HG02840 (cell line): ENCODE measurements around the gene WDR20.
"Not testable (repeated sequence)": the region's sequence is repeated elsewhere in the genome, so short reads cannot be mapped to it uniquely, and the experiment has no call there.

Source experiments
- ATAC-seq: cut with Tn5 transposase; IDR thresholded peaks from one replicate; pipeline ENCODE4 v1.9.1; 2021; ENCODE audit warnings: mild to moderate bottlenecking, moderate library complexity, moderate number of reproducible peaks; ENCODE audit not compliant: unreplicated experiment, low FRiP score

Gene WDR20

GRCh38 chr14:102139286-102140026, at the start of gene WDR20:
WDR20 (plus strand) TSS chr14:102139897; CDS start chr14:102139924, 27 bp downstream.
- peak; percentile 96 for ATAC-seq

GRCh38 chr14:102090713-102091112, 49.0 kb upstream of the WDR20 start:
- ATAC-seq, result no peak

GRCh38 chr14:102092806-102093205, 46.9 kb upstream of the WDR20 start:
- no peak for ATAC-seq

- no peak for ATAC-seq
Measured at GRCh38 chr14:102094101-102094500, 45.6 kb upstream of the WDR20 start.

GRCh38 chr14:102095231-102095870, 44.3 kb upstream of the WDR20 start:
- no peak for ATAC-seq

- ATAC-seq, result no peak
Measured at GRCh38 chr14:102095871-102096568, 43.7 kb upstream of the WDR20 start.

GRCh38 chr14:102096569-102097188, 43.0 kb upstream of the WDR20 start:
- no peak for ATAC-seq

GRCh38 chr14:102097441-102098135, 42.1 kb upstream of the WDR20 start:
- no peak for ATAC-seq

- no peak for ATAC-seq
Measured at GRCh38 chr14:102103062-102103695, 36.5 kb upstream of the WDR20 start.

GRCh38 chr14:102105369-102105768, 34.3 kb upstream of the WDR20 start:
- ATAC-seq, result no peak

- not testable (repeated sequence) for ATAC-seq
Measured at GRCh38 chr14:102109332-102109731, 30.4 kb upstream of the WDR20 start.

- ATAC-seq, result no peak
Measured at GRCh38 chr14:102111101-102111500, 28.6 kb upstream of the WDR20 start.

- no peak for ATAC-seq
Measured at GRCh38 chr14:102116361-102117180, 23.1 kb upstream of the WDR20 start.

GRCh38 chr14:102117852-102118251, 21.8 kb upstream of the WDR20 start:
- no peak for ATAC-seq

- ATAC-seq, result no peak
Measured at GRCh38 chr14:102120888-102121287, 18.8 kb upstream of the WDR20 start.

- ATAC-seq, result no peak
Measured at GRCh38 chr14:102121567-102121966, 18.1 kb upstream of the WDR20 start.

- no peak for ATAC-seq
Measured at GRCh38 chr14:102124419-102124818, 15.3 kb upstream of the WDR20 start.

GRCh38 chr14:102125546-102125945, 14.2 kb upstream of the WDR20 start:
- no peak for ATAC-seq

GRCh38 chr14:102126807-102127455, 12.8 kb upstream of the WDR20 start:
- no peak for ATAC-seq
